IMR-90 (cell line): Measurements from ENCODE around the gene MYL10.

Experiments used
- FOS ChIP-seq: fragments of 150-350 bp; IDR thresholded peaks from 2 replicates; pipeline ENCODE4 v1.6.1; 2016; ENCODE audit warnings: low read depth, low read length
- POLR2A ChIP-seq: IDR thresholded peaks from 2 replicates; pipeline ENCODE4 v1.6.1; 2012; ENCODE audit warnings: mild to moderate bottlenecking, low read depth, low read length

DNA sequence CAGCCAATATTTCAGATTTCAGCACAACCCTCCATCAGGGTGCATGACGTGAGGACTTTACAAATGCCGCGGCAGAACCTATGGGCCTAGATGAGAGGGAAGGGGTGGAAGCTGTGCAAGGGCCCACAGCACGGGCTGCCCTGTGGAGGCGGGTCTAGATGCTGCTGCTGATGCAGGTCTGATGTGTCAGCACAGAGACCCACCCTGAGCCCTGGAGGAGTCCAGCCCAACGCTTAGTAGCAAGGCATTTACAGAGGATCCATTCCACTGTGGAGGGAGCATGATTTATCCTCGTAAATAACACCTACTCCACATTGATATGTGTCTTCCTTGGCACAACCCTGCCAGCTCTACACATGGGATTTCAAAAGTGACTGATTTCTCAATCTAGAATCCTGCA, 48.5 kb downstream of the MYL10 start:
- TF ChIP-seq FOS (no peak), POLR2A (no peak)
